Keratinocyte (primary cell): ENCODE data around the gene DNAH3.

Experiments used
- CTCF ChIP-seq, 3 experiments: IDR thresholded peaks in 1 of 3; conservative IDR thresholded peaks in 1 of 3; optimal IDR thresholded peaks in 1 of 3; 2 replicates in 2 of 3; 3 replicates in 1 of 3; pipeline versions ENCODE3 to v1.5.1; 2011; ENCODE audit warnings: low read length in 3 of 3, mild to moderate bottlenecking in 3 of 3, moderate library complexity in 2 of 3, control low read depth in 1 of 3, inconsistent platforms in 1 of 3; ENCODE audit not compliant: insufficient read depth in 2 of 3; ENCODE audit errors: extremely low read depth in 1 of 3
- EZH2 ChIP-seq: IDR thresholded peaks from one replicate; pipeline ENCODE4 v1.6.1; 2012; ENCODE audit warnings: inconsistent platforms, mild to moderate bottlenecking, low read length, moderate library complexity

- TF ChIP-seq CTCF (optimal IDR thresholded peaks at IDR 0.05 in 1 of 3, IDR thresholded peaks at IDR 0.05 in 1 of 3, conservative IDR thresholded peaks at IDR 0.05 in 1 of 3; ENCODE audit: extremely low read depth in 1 of 3, insufficient read depth in 2 of 3, low read length in 3 of 3) (no peak), EZH2 (no peak)
Observed at GRCh38 chr16:20883554-20884239, 266.9 kb downstream of the DNAH3 start.
